HG02623 (cell line): ENCODE data around the gene YIPF1.

ENCODE experiments used
- ATAC-seq: cut with Tn5 transposase; IDR thresholded peaks from one replicate; pipeline ENCODE4 v1.9.1; 2021; ENCODE audit warnings: moderate library complexity; ENCODE audit not compliant: unreplicated experiment

Gene YIPF1

DNA sequence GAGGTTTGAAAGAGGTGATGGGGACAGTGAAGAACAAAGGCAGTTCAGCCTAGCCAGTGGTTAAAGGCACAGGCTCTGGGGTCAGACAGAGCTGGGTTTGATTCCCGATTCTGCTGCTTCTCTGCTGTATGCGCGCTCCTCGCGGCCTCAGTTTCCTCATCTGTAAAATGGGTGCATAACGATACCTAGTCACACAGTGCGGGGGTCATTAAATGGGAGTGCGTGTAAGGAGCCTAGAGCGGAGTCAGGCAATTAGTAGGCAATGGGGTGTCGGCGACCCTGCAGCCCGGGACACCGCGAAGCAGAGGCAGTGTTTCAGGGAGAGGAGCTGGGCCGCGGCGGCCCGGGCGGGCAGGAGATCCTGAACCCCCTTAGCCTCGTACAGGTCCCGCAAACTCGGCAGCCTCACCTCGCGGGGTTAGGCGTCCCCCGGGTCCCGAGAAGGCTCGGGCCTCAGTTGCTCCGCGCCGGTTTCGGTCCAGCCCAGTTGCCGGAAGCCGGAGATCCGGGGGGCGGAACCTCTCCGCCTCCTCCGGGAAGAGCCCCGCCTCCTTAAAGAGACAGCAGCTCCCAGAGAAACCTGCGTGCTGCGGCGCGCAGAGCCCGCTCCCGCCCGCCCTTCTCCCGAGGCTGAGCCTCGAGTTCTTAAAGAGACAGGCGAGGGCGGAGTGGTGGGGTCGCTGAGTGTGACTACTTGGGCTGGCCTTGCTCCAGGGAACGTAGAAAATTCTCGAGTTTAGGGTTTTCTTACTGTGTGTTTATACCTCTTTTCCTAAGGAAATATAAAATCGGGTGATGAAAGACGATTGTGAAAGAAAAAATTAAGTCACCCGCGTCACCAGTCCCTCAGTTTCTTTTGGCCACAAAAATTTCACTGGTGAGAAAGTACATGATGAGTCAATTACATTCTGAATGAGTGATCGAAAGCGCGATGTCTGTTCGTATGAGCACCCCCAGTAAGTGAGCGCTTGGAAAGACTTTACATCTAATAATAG, at the start of gene YIPF1:
TSS of gene YIPF1 (minus strand) at position 494 of the 995 bp plus-strand sequence. CDS start 860 bp downstream, outside the sequence.
- ATAC-seq, result peak; percentile 90

DNA sequence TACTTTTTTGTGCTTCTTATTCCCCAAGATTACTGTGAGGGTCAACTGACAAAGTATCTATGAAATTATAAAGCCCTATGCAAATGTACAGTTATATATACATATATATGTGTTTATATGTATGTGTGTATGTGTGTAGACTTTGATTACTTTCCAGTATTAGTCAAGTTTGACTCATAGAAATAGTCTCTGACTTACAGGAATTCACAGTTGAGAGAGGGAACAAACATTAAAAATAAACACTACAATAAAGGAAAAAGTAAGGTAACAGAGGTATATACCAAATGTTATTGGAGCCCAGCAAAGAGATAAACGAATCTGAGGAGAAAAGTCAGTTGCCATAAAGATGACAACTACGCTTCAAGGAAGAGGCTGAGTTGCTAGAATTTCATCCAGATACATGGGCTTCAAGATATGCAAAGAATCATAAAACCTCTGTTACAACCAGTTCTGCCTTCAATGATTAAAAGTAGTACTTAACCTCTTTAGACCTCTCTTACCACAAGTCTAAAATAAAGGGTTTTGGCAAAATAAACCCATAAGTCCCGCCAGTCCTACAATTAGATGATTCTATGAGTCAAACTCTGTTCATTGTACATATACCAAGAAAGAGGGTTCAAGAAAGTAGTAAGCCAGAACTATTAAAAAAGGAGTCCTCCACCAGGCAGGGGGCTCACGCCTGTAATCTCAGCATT, 48.7 kb upstream of the YIPF1 start:
- ATAC-seq, result no peak

DNA sequence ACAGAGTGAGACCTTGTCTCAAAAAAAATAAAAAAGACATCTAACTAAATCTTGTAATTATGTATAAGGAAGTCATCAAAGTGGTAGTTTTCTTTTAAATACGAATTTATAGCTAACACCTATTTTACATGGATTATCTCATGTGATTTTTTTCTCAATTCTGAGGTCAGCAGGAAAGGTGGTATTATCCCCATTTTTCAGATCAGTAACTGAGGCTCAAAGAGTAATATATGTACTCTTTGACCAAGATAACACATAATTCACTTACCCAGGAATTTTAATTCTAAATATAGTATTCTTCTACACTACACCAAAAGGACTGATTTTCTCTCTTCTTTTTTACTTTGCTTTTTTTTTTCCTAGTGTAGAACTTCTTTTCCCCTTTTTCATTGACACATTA, 46.8 kb upstream of the YIPF1 start:
- no peak for ATAC-seq

DNA sequence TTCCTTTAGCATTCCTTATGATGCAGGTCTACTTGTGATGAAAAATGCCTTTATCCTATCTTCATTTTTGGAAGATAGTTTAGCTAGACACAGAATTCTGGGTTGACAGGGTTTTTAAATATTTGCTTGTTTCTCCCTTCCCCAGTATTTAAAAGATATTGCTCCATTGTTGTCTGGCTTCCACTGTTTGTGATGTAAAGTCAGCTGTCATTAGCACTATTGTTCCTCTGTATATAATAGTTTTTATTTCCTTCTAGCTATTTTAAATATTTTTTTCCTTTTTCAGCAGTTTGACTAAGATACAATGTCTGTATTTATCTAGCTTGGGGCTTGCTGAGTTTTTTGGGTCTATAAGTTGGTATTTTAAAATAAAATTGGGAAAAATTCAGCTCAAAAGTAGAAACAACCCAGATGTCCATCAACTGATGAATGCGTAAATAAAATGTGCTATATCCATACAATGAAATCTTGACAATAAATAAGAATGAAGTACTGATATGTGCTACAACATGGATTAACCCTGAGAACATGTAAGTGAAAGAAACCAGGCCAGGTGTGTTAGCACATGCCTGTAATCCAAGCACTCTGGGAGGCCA, 44.7 kb upstream of the YIPF1 start:
- no peak for ATAC-seq

DNA sequence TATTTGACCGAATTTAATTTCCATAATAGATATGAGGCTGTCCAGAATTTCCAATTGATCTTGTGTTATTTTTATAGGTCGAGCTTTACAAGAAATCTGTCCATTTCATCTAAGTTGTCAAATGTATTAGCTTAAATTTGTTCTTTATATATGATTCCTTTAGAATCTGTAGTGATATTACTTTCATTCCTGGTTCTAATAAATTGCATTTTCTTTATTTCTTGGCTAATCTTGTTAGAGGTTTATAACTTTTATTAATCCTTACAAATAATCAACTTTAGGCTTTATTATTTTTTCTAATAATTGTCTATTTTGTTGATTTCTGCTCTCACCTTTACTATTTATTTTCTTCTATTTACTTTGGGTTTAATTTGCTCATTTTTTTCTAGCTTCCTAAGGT, 41.9 kb upstream of the YIPF1 start:
- no peak for ATAC-seq

DNA sequence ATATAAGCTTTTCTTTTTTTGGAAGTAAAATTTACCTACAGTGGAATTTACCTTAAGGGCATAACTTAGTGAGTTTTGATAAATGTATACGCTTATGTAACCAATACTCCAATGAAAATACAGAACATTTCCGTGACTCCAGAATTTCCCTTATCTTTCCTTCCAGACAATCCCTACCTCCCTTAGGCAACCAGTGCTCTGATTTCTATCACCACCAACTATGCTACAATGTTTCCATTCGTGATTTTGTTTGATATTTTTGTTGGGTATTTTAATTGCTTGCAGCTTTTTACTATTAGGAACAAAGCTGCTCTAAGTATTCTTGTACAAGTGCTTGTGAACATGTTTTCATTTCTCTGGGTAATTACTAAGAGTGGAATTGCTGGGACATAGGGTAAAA, 41.3 kb upstream of the YIPF1 start:
- ATAC-seq, result no peak

DNA sequence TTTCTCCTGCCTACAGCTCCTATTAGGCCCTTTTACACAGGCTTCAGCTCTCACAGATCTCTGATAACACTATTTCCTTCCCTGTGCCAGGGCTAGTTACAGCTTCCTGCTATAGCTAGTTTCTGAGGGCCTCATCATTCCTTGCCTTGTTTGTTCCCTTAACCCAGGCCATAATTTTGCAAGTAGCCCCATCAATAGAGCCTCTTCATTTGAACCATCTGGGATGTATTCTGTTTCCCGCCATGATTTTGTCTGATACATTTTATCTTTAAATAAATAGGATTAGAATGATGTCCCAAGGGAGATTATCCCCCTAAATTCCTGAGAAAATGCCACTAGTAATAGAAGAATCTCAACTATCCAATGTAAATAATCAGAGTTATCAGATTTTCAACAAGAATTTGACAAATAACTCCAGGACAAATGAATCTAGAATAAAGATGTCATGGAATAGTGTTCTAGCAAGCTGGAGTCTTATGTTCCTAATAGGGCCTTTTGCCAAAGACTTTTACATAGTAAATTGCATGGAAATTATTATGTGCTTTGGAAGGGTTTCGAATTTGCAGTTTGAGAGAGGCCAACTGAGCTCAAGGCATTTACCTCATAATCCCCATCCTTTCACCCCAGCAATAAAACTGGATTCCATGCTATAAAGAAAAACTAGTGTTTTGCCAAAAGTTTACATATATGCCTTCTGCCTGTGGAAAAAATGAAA, 39.8 kb upstream of the YIPF1 start:
- ATAC-seq, result no peak

DNA sequence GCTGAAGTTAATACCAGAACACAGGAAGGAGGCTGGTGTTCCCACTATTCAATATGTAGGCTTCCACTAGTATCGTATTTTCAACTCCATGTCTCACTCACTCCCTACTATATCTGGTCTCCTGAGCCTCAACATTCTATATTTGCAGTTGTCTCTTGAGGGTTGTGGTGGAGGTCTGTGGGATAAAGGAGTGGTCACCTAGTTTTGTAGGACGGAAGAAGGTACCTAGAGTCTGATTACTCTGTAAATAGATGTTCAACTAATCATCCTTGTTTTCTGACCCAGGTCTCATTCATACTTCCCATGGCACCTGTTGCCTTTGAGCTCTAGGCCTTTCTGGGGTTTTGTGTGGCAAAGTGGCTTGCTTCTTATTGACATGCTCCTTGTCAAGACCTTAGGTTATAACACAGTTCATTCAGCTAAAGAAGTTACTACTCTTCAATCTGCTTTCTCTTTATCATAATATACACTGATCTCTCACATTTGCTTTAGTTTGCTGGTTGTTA, 37.8 kb upstream of the YIPF1 start:
- no peak for ATAC-seq

DNA sequence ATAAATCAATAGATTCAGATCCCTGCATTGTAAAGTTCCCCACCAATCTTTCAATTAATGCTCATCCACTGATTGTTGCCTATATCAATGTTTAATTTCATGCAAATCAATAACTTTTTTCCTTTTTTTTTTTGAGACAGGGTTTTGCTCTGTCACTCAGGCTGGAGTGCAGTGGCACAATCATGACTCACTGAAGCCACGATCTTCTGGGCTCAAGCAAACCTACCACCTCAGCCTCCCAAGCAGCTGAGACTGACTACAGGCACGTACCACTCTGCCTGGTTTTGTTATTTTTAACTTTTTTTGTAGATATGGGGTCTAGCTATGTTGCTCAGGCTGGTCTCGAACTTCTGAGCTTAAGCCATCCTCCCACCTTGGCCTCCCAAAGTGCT, 30.1 kb upstream of the YIPF1 start:
- no peak for ATAC-seq

DNA sequence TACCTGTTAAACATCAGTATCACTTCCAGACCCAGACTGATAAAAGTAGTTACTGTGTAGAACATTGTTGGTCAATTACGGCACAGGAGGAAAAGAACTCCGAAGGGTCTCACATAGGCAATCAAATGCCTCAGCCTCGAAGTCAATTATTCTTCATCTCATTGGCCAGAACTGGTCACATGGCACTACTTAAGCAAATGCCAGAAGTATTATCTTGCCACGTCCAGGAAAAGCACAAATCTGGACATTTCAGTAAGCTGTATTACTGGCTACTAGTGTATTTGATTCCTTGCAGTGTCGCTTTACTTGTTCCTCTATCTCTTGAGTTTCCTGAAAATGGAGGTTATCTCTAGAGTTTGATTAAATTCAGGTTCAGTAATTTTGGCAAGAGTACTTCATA, 28.7 kb upstream of the YIPF1 start:
- no peak for ATAC-seq

DNA sequence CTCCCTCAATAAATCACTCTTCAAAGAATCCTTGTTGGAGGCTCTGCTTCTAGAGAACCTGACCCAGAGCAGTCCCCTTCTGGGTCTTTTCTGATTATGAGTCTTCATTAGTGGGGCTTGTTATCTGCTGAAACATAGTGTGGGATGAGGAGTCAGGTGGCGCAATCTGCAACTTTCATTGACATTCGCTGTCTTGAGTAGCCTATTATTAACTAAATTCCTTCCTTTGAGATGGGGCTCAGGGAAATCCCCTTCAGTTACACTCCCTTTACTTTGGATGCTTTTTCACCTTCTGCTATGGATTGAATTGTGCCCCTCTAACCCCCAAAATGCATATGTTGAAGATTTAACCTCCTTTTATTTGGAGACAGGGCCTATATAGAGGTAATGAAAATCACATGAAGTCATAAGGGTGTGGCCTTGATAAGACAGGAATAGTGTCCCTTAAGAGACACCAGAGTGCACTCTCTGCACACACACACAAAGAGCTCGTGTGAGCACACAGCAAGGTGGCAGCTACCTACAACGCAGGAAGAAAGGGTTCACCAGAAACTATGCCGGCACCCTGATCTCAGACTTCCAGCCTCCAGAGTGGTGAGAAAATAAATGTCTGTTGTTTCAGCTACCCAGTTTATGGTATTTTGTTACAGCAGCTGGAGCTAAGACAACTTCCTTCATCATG, 23.9 kb upstream of the YIPF1 start:
- no peak for ATAC-seq

DNA sequence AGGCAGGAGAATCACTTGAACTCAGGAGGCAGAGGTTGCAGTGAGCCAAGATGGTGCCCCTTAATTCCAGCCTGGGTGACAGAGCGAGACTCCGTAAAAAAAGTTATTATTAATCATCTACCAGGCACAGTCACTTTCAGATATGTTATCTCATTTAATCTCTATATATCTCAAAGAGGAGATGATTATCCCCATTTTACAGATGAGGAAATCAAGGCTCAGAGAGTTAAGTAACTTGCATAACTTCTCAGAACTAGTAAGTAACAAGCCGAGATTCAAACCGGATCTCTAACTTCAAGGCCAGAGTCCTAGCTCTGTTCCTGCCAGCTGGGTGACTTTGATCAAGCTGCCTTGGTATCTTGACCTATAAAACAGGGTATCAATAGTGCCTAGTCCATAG, 21.8 kb upstream of the YIPF1 start:
- ATAC-seq, result no peak

DNA sequence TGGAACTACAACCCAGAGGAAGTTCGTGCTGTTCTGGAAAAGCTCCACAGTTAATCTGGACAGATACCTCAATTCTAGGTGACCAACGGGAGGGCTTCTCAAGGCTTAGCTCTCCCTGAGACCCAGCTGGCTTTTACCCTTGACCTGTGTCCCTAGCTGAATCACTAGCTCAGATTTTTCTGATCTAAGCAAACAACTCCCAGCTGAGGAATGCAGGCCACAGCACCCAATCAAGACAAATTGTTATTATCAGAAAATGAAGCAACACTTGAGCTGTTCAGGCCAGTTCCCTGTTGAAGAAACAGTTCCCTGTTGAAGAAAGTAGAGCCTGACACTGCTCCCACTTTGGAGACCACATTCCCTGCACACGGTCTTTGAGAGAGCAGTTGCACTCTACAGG, 20.3 kb upstream of the YIPF1 start:
- no peak for ATAC-seq

DNA sequence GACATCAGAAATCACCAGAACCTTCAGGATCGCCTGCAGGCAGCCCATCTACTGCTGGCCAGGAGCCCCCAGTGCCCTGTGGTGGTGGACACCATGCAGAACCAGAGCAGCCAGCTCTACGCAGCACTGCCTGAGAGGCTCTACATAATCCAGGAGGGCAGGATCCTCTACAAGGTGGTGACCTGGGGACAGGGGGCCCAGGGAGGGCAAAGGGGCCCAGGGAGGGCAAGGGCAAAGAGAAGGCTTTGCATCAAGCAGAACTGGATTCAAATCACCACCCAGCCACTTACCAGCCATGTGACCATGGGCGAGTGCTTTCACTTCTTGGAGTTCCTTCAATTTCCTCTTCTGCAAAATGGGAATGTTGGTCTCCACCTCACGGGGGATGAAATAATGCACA, 16.5 kb upstream of the YIPF1 start:
- no peak for ATAC-seq

DNA sequence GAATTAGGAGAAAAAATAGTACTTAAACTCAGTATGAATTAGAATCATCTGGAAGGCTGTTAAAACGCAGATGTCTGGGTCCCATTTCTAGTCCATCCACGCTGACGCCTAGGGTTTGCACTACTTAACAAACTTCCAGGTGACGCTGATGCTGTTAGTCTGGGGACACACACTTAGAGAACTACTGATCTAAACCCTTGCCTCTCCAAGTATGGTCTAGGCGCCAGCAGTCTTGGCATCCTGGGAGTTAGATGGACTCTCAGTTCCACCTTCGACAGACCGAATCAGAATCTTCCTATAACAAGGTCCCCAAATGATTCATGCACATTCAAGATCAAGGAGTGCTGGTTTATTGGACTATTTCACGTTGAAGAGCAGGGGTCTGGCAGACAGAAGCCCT, 15.9 kb upstream of the YIPF1 start:
- no peak for ATAC-seq

DNA sequence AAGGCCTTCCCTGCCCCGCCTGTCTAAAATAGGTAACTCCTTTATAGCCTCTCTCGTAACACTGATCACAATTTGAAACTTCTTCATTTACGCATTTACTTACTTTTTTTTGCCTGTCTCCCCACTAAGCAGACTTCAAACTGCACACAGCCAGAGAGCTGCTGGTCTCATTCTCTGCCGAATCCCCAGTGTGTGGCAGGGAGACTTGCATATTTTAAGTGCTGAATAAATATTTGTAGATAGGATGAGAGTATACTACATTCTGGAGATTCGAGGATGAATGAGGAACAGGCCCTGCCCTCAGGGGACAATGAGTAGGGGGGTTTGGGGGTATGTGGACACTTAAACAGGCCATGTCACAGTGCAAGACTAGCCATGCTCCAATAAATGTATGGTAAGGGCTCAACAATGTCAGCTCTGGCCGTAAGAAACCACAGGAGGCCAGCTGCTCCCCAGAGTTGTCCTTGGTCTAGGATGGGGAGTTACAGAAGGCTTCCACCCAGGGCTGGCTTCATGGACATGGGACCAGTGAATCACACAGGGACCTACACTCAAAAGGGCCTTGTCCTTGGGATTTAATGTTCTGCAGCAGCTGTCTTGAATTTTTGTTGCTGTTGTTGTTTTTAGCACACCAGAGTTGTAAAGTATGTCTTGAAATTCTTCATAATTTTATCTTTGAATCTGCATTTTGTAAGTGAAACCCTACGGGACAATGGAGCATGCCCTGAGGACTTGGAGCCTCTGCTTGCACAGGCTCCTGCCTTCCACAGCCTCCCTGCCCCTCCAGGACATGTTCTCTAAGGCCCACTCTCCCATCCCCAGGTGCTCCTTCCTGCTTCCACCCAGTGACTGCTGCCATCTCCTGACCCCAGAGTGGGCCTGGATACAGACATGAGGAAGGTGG, 12.9 kb upstream of the YIPF1 start:
- no peak for ATAC-seq

DNA sequence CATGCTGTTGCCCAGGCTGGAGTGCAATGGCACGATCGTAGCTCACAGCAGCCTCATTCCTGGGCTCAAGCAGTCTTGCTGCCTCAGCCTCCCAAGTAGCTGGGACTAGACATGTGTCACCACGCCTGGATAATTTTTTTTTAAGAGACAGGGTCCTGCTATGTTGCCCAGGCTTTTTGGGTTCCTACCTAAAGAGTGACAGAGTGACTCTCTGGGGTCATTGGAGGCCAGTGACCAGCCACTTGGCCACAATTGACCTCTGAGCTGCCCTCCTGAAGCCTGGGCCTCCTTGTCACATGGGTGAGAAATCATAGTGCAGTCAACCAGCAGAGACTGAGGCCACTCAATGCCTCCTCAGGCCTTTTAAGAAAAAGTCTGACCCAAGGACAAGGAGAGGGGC, 10.1 kb upstream of the YIPF1 start:
- no peak for ATAC-seq

DNA sequence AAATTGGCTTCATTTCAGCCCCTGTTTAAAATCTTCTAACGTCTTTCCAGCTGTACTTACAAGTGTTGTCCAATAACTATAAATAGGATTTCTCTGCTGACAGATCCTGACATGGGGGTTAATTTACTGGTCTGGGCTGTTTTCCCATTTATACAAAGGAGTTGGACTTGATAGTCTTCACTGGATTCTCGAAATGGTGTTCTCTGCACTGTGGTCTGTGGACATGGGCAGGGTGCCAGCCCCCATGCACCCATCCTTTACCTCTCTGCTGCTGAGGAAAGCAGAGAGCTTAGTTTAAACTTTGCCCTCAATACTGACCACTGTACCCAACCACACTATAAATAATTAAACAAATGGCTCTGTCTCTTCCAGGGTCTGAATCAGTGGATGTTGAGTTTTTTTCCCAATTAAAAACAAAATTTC, 9.6 kb upstream of the YIPF1 start:
- ATAC-seq, result no peak

DNA sequence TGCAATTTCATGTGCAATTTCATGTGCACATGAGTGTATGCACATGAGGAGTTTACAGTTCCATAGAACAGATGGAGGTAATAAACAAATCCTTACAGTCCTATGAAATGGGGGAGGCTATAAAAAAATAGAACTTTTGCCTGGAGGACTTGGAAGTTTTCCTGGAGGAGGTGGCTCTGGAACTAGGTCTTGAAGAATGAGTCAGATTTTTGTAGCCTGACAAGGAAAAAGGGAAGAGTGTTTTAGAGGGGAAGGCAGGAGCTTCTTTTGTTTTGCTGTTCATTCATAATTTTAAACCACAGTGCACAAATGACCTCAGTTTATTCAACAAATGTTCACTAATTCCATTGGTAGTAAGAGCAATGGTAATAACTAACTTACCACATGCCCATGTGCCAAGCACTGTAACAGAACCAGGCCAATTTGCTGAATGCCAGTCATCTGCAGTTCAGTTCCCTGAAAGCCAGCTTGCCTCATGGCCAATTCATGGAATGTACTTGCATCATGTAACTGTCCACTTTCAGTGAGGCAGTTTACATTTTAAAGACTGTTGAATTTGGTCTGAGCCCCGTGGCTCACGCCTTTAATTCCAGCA, 7.1 kb upstream of the YIPF1 start:
- ATAC-seq, result no peak
